ENCODE data around the gene PGGT1B.

GRCh38 chr5:115257981-115258380 lies 4.7 kb downstream of the PGGT1B start:
- no peak for TF ChIP-seq POLR2A (IDR thresholded peaks at IDR 0.05)
- TF ChIP-seq CTCF (IDR thresholded peaks at IDR 0.05) = no peak
- TF ChIP-seq POLR2AphosphoS5 (IDR thresholded peaks at IDR 0.05; ENCODE audit: insufficient read depth in 1 of 2, low read depth in 1 of 2) = no peak
